CD14-positive monocyte (primary cell): ENCODE measurements around the gene KCNE3. TPM values are rescaled to one million over a fixed set of nuclear protein-coding genes. Genes with fewer than 3 reads are reported as not detected.

Source experiments
- DNase-seq, 3 donors: peaks; one replicate each; pipeline ENCODE4 v3.0.0-alpha.2; 2011 to 2022
- H2AFZ ChIP-seq: 2 replicates; pipeline ENCODE4 v1.6.0; 2012; ENCODE audit warnings: mild to moderate bottlenecking, low read depth, low read length, inconsistent platforms; ENCODE audit not compliant: insufficient read depth, poor library complexity, severe bottlenecking
- H3K27ac ChIP-seq, 2 donors: 1 replicate in 1 of 2; 2 replicates in 1 of 2; pipeline ENCODE4 v1.5.1; 2012 to 2013; ENCODE audit warnings: low read length in 2 of 2, control low read depth in 1 of 2, inconsistent platforms in 1 of 2, low read depth in 1 of 2, mild to moderate bottlenecking in 1 of 2
- H3K27me3 ChIP-seq, 2 donors: one replicate each; pipeline versions ENCODE4 v1.6.0 to v1.6.1; 2011 to 2013; ENCODE audit warnings: low read length in 2 of 2; ENCODE audit not compliant: control insufficient read depth in 2 of 2, insufficient read depth in 2 of 2
- H3K36me3 ChIP-seq, 2 donors: replicated peaks in 1 of 2; 1 replicate in 1 of 2; 2 replicates in 1 of 2; pipeline versions ENCODE4 v1.5.1 to v1.6.1; 2012 to 2013; ENCODE audit warnings: low read length in 2 of 2, control low read depth in 1 of 2, inconsistent platforms in 1 of 2, mild to moderate bottlenecking in 1 of 2; ENCODE audit not compliant: insufficient read depth in 2 of 2, control insufficient read depth in 1 of 2
- H3K4me1 ChIP-seq, 2 donors: 1 replicate in 1 of 2; 2 replicates in 1 of 2; pipeline versions ENCODE4 v1.5.1 to v1.6.1; 2012 to 2013; ENCODE audit warnings: low read length in 2 of 2, control low read depth in 1 of 2, inconsistent platforms in 1 of 2, mild to moderate bottlenecking in 1 of 2, moderate library complexity in 1 of 2; ENCODE audit not compliant: insufficient read depth in 2 of 2, control insufficient read depth in 1 of 2
- H3K4me2 ChIP-seq: replicated peaks from 2 replicates; pipeline ENCODE3; 2012; ENCODE audit warnings: low read length, moderate library complexity, mild to moderate bottlenecking; ENCODE audit not compliant: poor library complexity, severe bottlenecking; ENCODE audit errors: extremely low read depth
- H3K4me3 ChIP-seq, 3 experiments: fragments of 200-600 bp in 1 of 3; sonication (generic) in 1 of 3; replicated peaks in 1 of 3; 1 replicate in 2 of 3; 2 replicates in 1 of 3; pipeline ENCODE4 v1.5.1; 2011 to 2013; ENCODE audit warnings: low read length in 3 of 3, mild to moderate bottlenecking in 3 of 3, control low read depth in 2 of 3, low read depth in 2 of 3, inconsistent platforms in 1 of 3, moderate library complexity in 1 of 3
- H3K79me2 ChIP-seq: 2 replicates; pipeline ENCODE4 v1.6.0; 2012; ENCODE audit warnings: mild to moderate bottlenecking, control low read depth, inconsistent platforms, low read length, moderate library complexity; ENCODE audit not compliant: insufficient read depth
- H3K9ac ChIP-seq: 2 replicates; pipeline ENCODE4 v1.6.0; 2017; ENCODE audit warnings: low read length, mild to moderate bottlenecking; ENCODE audit not compliant: insufficient read depth, poor library complexity, severe bottlenecking
- H3K9me3 ChIP-seq, 2 donors: replicated peaks in 1 of 2; 1 replicate in 1 of 2; 2 replicates in 1 of 2; pipeline versions ENCODE4 v1.5.1 to v1.6.1; 2012 to 2013; ENCODE audit warnings: low read length in 2 of 2, control low read depth in 1 of 2; ENCODE audit not compliant: control insufficient read depth in 1 of 2, insufficient read depth in 1 of 2
- H4K20me1 ChIP-seq: 2 replicates; pipeline ENCODE4 v1.6.0; 2012; ENCODE audit warnings: mild to moderate bottlenecking, low read length, control low read depth, moderate library complexity; ENCODE audit not compliant: insufficient read depth
- H3K27ac Mint-ChIP-seq, 7 donors: one replicate each; pipeline ENCODE4 v1.8.0; 2020; ENCODE audit warnings: mild to moderate bottlenecking in 7 of 7, mixed read lengths in 7 of 7, moderate library complexity in 6 of 7, inconsistent platforms in 2 of 7
- H3K27me3 Mint-ChIP-seq, 3 donors: one replicate each; pipeline ENCODE4 v1.8.0; 2021 to 2022; ENCODE audit warnings: low read depth in 3 of 3, mild to moderate bottlenecking in 3 of 3, mixed read lengths in 3 of 3, moderate library complexity in 3 of 3, inconsistent platforms in 1 of 3
- H3K36me3 Mint-ChIP-seq, 2 donors: one replicate each; pipeline ENCODE4 v1.8.0; 2020; ENCODE audit warnings: mixed read lengths in 2 of 2, inconsistent platforms in 1 of 2, mild to moderate bottlenecking in 1 of 2
- H3K4me1 Mint-ChIP-seq: one replicate; pipeline ENCODE4 v1.8.0; 2020; ENCODE audit warnings: mild to moderate bottlenecking, mixed read lengths
- H3K4me3 Mint-ChIP-seq, 2 donors: one replicate each; pipeline ENCODE4 v1.8.0; 2020; ENCODE audit warnings: mild to moderate bottlenecking in 2 of 2, mixed read lengths in 2 of 2, moderate library complexity in 1 of 2
- H3K9me3 Mint-ChIP-seq, 7 donors: one replicate each; pipeline ENCODE4 v1.8.0; 2020 to 2022; ENCODE audit warnings: mixed read lengths in 7 of 7, mild to moderate bottlenecking in 6 of 7, moderate library complexity in 6 of 7, inconsistent platforms in 2 of 7
- CTCF ChIP-seq: fragments of 200-600 bp; IDR thresholded peaks from one replicate; pipeline ENCODE4 v1.8.0; 2022; ENCODE audit warnings: antibody characterized with exemption, mild to moderate bottlenecking
- WGBS: methylation state at CpG from one replicate; pipeline ENCODE4 v1.1.5; 2013; ENCODE audit warnings: missing lambda C conversion rate; ENCODE audit not compliant: insufficient coverage; 5-methylcytosine and 5-hydroxymethylcytosine counted together
- intact Hi-C, 2 donors: fragments of 100-400 bp; cut with micrococcal nuclease; formaldehyde crosslinking; loops; one replicate each; pipeline versions ENCODE4 v1.15.0 to v1.15.1; 2023
- polyA plus RNA-seq, 3 donors: library from polyadenylated mRNA; depleted of rRNA in 1 of 3; unstranded in 2 of 3; stranded (reverse) in 1 of 3; fragments of 300-500 nt in 2 of 3; fragments of >200 nt in 1 of 3; fragmentation: Illumina TruSeq in 2 of 3; gene quantifications; 1 replicate in 2 of 3; 2 replicates in 1 of 3; pipeline ENCODE4 v1.2.3, GENCODE V29; 2012 to 2021

The KCNE3 gene
- polyA plus RNA-seq, 3 donors = 29.9 to 76.6 (median 41.0) TPM

GRCh38 chr11:74434528-74434927, 32.8 kb downstream of the KCNE3 start:
- Histone ChIP-seq H3K9me3 (no peaks in the 10 kb centered on the region), H3K4me3 (no peak overlapping the region), H4K20me1 (no peaks in the 10 kb centered on the region), H3K9ac (no peak overlapping the region), H3K4me1 (peaks cover 0 to 4% of the 10 kb centered on the region in 2 donors), H3K27me3 (no peaks in the 10 kb centered on the region), H3K4me2 (no peak overlapping the region), H3K36me3 (no peaks in the 10 kb centered on the region), H3K27ac (no peak overlapping the region), H2AFZ (no peak overlapping the region), H3K79me2 (no peaks in the 10 kb centered on the region)
- no peak overlapping the region for H3K4me3 Mint-ChIP-seq
- H3K27ac Mint-ChIP-seq = peak overlapping the region in 1 of 7 donors; percentile 60
- peaks cover 1 to 4% (median 1%) of the 10 kb centered on the region in 3 donors for H3K27me3 Mint-ChIP-seq
- peaks cover 0 to 8% (median 2%) of the 10 kb centered on the region in 7 donors for H3K9me3 Mint-ChIP-seq
- intact Hi-C loops = no loop called here
- no peaks in the 10 kb centered on the region for H3K36me3 Mint-ChIP-seq
- TF ChIP-seq CTCF = no peak
- WGBS = no CpG with 5 or more reads among the region's 7 CpGs
- DNase-seq = peak in 2 of 3 donors; percentile 10 to 71
- H3K4me1 Mint-ChIP-seq = no peaks in the 10 kb centered on the region

- Histone ChIP-seq H3K4me3 (no peak overlapping the region), H3K79me2 (no peaks in the 10 kb centered on the region), H3K9me3 (peaks cover 0 to 16% of the 10 kb centered on the region in 2 donors), H3K36me3 (no peaks in the 10 kb centered on the region), H3K27ac (no peak overlapping the region), H2AFZ (no peak overlapping the region), H3K4me1 (no peaks in the 10 kb centered on the region), H3K4me2 (no peak overlapping the region), H4K20me1 (no peaks in the 10 kb centered on the region), H3K9ac (no peak overlapping the region), H3K27me3 (no peaks in the 10 kb centered on the region)
- DNase-seq = no peak
- WGBS = no CpG with 5 or more reads among the region's 3 CpGs
- H3K36me3 Mint-ChIP-seq = no peaks in the 10 kb centered on the region
- H3K9me3 Mint-ChIP-seq = peaks cover 4 to 22% (median 17%) of the 10 kb centered on the region in 7 donors
- intact Hi-C loops = no loop called here
- H3K4me1 Mint-ChIP-seq = no peaks in the 10 kb centered on the region
- peaks cover 0 to 1% (median 0%) of the 10 kb centered on the region in 3 donors for H3K27me3 Mint-ChIP-seq
- H3K27ac Mint-ChIP-seq = no peak overlapping the region
- TF ChIP-seq CTCF = no peak
- H3K4me3 Mint-ChIP-seq = no peak overlapping the region
These were observed 38.1 kb downstream of the KCNE3 start for GRCh38 chr11:74429205-74429604.
